DOHH2 (cell line): Measurements from ENCODE around the gene PCBP2.

ENCODE experiments used
- H3F3A ChIP-seq: fragments of 200-600 bp; sonication (generic), shearing (Covaris generic); 2 replicates; pipeline ENCODE4 v1.6.0; 2016; ENCODE audit warnings: antibody characterized with exemption, mild to moderate bottlenecking; ENCODE audit not compliant: control insufficient read depth, insufficient read depth
- H3K27ac ChIP-seq: fragments of 200-600 bp; sonication (generic); 2 replicates; pipeline ENCODE4 v1.5.1; 2014; ENCODE audit warnings: low read depth, mild to moderate bottlenecking, low read length, moderate library complexity
- H3K27me3 ChIP-seq: fragments of 200-600 bp; sonication (generic); 2 replicates; pipeline ENCODE4 v1.6.1; 2014; ENCODE audit warnings: mild to moderate bottlenecking, low read length, mixed read lengths; ENCODE audit not compliant: control insufficient read depth
- H3K36me3 ChIP-seq: fragments of 200-600 bp; sonication (generic); 2 replicates; pipeline ENCODE4 v1.6.1; 2014; ENCODE audit warnings: mild to moderate bottlenecking, low read length, moderate library complexity, mixed read lengths; ENCODE audit not compliant: control insufficient read depth
- H3K4me1 ChIP-seq: fragments of 200-600 bp; sonication (generic); 2 replicates; pipeline ENCODE4 v1.6.1; 2014; ENCODE audit warnings: mild to moderate bottlenecking, low read length, mixed read lengths; ENCODE audit not compliant: control insufficient read depth
- H3K4me2 ChIP-seq: fragments of 200-600 bp; sonication (generic); 2 replicates; pipeline ENCODE4 v1.6.0; 2014; ENCODE audit warnings: mild to moderate bottlenecking, low read length, moderate library complexity
- H3K4me3 ChIP-seq: fragments of 200-600 bp; sonication (generic); 2 replicates; pipeline ENCODE4 v1.5.1; 2014; ENCODE audit warnings: mild to moderate bottlenecking, low read length, mixed read lengths
- H3K79me2 ChIP-seq: fragments of 200-600 bp; sonication (generic); 2 replicates; pipeline ENCODE4 v1.6.1; 2014; ENCODE audit warnings: mild to moderate bottlenecking, low read length, mixed read lengths; ENCODE audit not compliant: control insufficient read depth
- H3K9me2 ChIP-seq: fragments of 200-600 bp; sonication (generic); replicated peaks from 2 replicates; pipeline ENCODE4 v1.6.1; 2014; ENCODE audit warnings: mild to moderate bottlenecking, low read length, mixed read lengths; ENCODE audit not compliant: control insufficient read depth
- H3K9me3 ChIP-seq: fragments of 200-600 bp; sonication (generic); 2 replicates; pipeline ENCODE4 v1.6.1; 2014; ENCODE audit warnings: antibody characterized with exemption, low read length, mixed read lengths; ENCODE audit not compliant: control insufficient read depth, insufficient read depth
- H4K20me1 ChIP-seq: fragments of 200-600 bp; sonication (generic); 2 replicates; pipeline ENCODE4 v1.6.0; 2014; ENCODE audit warnings: low read depth, mild to moderate bottlenecking, antibody characterized with exemption, low read length, moderate library complexity; ENCODE audit not compliant: control insufficient read depth, insufficient read depth
- EZH2phosphoT487 ChIP-seq: fragments of 200-600 bp; sonication (generic); IDR thresholded peaks from 2 replicates; pipeline ENCODE4 v1.6.1; 2017; ENCODE audit warnings: borderline replicate concordance, mild to moderate bottlenecking, antibody characterized with exemption, low read length, moderate library complexity, mixed read lengths
- TF ChIP-seq, protein P1 (sequence below): fragments of 200-600 bp; sonication (generic); IDR thresholded peaks from one replicate; pipeline ENCODE4 v1.5.1; 2014; ENCODE audit warnings: antibody characterized with exemption, mild to moderate bottlenecking, low read depth, low read length; ENCODE audit not compliant: poor library complexity, severe bottlenecking

PCBP2 gene

GRCh38 chr12:53464685-53465418 lies 12.9 kb downstream of the PCBP2 start:
- Histone ChIP-seq H3K27ac (no peak overlapping the region), H3K27me3 (no peaks in the 10 kb centered on the region), H3K9me2 (no peaks in the 10 kb centered on the region), H3K79me2 (peaks cover 89% of the 10 kb centered on the region), H4K20me1 (peaks cover 10% of the 10 kb centered on the region; the same call in 1 of the 2 replicates), H3K4me3 (no peak overlapping the region), H3F3A (peaks cover 17% of the 10 kb centered on the region; the same call in 1 of the 2 replicates), H3K9me3 (no peaks in the 10 kb centered on the region), H3K4me1 (no peaks in the 10 kb centered on the region), H3K36me3 (peaks cover 99% of the 10 kb centered on the region), H3K4me2 (no peak overlapping the region)
- TF ChIP-seq, protein P1, sequence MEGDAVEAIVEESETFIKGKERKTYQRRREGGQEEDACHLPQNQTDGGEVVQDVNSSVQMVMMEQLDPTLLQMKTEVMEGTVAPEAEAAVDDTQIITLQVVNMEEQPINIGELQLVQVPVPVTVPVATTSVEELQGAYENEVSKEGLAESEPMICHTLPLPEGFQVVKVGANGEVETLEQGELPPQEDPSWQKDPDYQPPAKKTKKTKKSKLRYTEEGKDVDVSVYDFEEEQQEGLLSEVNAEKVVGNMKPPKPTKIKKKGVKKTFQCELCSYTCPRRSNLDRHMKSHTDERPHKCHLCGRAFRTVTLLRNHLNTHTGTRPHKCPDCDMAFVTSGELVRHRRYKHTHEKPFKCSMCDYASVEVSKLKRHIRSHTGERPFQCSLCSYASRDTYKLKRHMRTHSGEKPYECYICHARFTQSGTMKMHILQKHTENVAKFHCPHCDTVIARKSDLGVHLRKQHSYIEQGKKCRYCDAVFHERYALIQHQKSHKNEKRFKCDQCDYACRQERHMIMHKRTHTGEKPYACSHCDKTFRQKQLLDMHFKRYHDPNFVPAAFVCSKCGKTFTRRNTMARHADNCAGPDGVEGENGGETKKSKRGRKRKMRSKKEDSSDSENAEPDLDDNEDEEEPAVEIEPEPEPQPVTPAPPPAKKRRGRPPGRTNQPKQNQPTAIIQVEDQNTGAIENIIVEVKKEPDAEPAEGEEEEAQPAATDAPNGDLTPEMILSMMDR, result no peak
- TF ChIP-seq EZH2phosphoT487, result no peak

DNA sequence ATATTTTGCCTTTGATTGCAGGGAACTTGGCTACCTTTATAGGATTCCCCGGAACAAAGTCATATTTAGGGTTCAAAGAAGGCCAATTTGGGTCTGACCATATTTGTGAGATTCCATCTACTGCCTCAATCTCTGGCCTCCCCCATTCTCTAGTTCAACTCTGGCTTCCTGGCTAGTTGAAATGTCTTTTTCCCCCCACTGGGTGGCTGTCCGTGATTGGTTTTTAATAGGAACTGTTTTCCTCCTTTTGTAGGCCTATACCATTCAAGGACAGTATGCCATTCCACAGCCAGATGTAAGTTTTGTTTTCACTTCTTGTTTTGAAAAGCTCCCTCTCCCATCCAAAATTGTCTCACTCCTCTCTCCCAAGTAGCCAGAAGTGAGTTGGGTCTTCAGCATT lies 13.8 kb downstream of the PCBP2 start:
- peaks cover 99% of the 10 kb centered on the region for H3K36me3 ChIP-seq
- H3K27ac ChIP-seq, result no peak overlapping the region
- TF ChIP-seq, protein P1, result no peak
- no peak for TF ChIP-seq EZH2phosphoT487
- H4K20me1 ChIP-seq, result peaks cover 10% of the 10 kb centered on the region; the same call in 1 of the 2 replicates
- peaks cover 20% of the 10 kb centered on the region; the same call in 1 of the 2 replicates for H3F3A ChIP-seq
- H3K4me2 ChIP-seq, result no peak overlapping the region
- no peaks in the 10 kb centered on the region for H3K9me2 ChIP-seq
- peaks cover 86% of the 10 kb centered on the region for H3K79me2 ChIP-seq
- H3K27me3 ChIP-seq, result no peaks in the 10 kb centered on the region
- H3K4me3 ChIP-seq, result no peak overlapping the region
- H3K4me1 ChIP-seq, result no peaks in the 10 kb centered on the region
- no peaks in the 10 kb centered on the region for H3K9me3 ChIP-seq

DNA sequence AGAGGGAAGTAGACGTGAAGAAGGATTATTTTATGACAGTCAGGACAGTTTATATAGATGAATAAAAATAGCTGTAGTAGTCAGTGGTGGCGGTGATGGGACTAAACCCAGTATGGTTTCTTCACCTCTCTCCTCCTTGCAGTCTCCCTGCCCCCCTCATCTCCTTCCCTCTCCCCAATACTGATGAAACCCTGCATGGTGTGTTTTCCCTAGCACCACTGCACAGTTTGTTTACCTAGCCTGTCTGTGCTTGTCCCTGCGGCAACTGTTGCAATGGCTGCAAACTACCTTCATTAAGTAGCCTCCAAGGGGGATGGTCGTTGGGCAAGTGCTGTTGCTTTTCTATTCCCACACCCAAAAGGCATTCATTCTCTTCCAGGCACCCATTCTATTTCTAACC lies 14.7 kb downstream of the PCBP2 start:
- H3K79me2 ChIP-seq, result peaks cover 82% of the 10 kb centered on the region
- no peaks in the 10 kb centered on the region for H3K9me3 ChIP-seq
- H3K27ac ChIP-seq, result no peak overlapping the region
- no peaks in the 10 kb centered on the region for H3K27me3 ChIP-seq
- H3K4me1 ChIP-seq, result no peaks in the 10 kb centered on the region
- H3F3A ChIP-seq, result peaks cover 20% of the 10 kb centered on the region; the same call in 1 of the 2 replicates
- TF ChIP-seq, protein P1, result no peak
- no peak for TF ChIP-seq EZH2phosphoT487
- H3K4me2 ChIP-seq, result no peak overlapping the region
- H3K9me2 ChIP-seq, result no peaks in the 10 kb centered on the region
- H4K20me1 ChIP-seq, result peaks cover 5% of the 10 kb centered on the region; the same call in 1 of the 2 replicates
- H3K36me3 ChIP-seq, result peaks cover 98% of the 10 kb centered on the region
- no peak overlapping the region for H3K4me3 ChIP-seq
